ENCODE results near the gene FBXO11. TPM values are rescaled to one million over a fixed set of nuclear protein-coding genes. Genes with fewer than 3 reads are reported as not detected.

The FBXO11 gene
- total and polyA plus RNA-seq, 7 donors, result 13.4 to 71.7 (median 43.8) TPM

DNA sequence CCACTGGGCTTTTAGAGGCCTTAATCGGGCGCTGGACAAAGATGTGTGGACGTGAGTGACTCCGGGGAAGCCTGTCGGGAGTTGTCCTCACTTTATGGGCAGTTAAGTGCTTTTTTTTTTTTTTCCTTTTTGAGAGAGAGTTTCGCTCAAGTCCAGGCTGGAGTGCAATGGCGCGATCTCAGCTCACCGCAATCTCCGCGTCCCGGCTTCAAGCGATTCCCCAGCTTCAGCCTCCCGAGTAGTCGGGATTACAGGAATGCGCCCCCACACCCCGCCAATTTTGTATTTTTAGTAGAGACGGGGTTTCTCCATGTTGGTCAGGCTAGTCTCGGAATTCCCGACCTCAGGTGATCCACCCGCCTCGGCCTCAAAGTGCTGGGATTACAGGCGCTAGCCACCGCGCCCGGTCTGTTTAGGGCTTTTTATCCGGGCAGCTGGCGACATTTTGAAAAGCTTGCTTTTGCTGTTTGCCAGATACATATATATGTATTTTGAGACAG, 121.9 kb downstream of the FBXO11 start:
- no peak for DNase-seq
- Histone ChIP-seq H3K27ac (peak overlapping the region; percentile 95 to 98 (median 97)), H3K4me3 (peak overlapping the region; percentile 84 to 99 (median 90)), H3K36me3 (no peaks in the 10 kb centered on the region), H3K27me3 (no peaks in the 10 kb centered on the region), H3K9me3 (no peaks in the 10 kb centered on the region), H3K4me1 (peaks cover 0 to 31% (median 17%) of the 10 kb centered on the region in 4 donors)
- TF ChIP-seq POLR2A (IDR thresholded peaks at IDR 0.05) (no peak), EP300 (IDR thresholded peaks at IDR 0.05) (no peak), POLR2AphosphoS5 (IDR thresholded peaks at IDR 0.05) (no peak)
- TF ChIP-seq, protein P1, sequence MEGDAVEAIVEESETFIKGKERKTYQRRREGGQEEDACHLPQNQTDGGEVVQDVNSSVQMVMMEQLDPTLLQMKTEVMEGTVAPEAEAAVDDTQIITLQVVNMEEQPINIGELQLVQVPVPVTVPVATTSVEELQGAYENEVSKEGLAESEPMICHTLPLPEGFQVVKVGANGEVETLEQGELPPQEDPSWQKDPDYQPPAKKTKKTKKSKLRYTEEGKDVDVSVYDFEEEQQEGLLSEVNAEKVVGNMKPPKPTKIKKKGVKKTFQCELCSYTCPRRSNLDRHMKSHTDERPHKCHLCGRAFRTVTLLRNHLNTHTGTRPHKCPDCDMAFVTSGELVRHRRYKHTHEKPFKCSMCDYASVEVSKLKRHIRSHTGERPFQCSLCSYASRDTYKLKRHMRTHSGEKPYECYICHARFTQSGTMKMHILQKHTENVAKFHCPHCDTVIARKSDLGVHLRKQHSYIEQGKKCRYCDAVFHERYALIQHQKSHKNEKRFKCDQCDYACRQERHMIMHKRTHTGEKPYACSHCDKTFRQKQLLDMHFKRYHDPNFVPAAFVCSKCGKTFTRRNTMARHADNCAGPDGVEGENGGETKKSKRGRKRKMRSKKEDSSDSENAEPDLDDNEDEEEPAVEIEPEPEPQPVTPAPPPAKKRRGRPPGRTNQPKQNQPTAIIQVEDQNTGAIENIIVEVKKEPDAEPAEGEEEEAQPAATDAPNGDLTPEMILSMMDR (IDR thresholded peaks at IDR 0.05), result no peak
- WGBS, 2 donors, result 22 to 43% methylated on average over 28 of the region's 28 CpGs
- intact Hi-C loops (cut with DNase I), result loop anchor here (5.0 kb wide), 2 partner anchors 323 to 653 kb away; no protein-coding TSS in a partner anchor

DNA sequence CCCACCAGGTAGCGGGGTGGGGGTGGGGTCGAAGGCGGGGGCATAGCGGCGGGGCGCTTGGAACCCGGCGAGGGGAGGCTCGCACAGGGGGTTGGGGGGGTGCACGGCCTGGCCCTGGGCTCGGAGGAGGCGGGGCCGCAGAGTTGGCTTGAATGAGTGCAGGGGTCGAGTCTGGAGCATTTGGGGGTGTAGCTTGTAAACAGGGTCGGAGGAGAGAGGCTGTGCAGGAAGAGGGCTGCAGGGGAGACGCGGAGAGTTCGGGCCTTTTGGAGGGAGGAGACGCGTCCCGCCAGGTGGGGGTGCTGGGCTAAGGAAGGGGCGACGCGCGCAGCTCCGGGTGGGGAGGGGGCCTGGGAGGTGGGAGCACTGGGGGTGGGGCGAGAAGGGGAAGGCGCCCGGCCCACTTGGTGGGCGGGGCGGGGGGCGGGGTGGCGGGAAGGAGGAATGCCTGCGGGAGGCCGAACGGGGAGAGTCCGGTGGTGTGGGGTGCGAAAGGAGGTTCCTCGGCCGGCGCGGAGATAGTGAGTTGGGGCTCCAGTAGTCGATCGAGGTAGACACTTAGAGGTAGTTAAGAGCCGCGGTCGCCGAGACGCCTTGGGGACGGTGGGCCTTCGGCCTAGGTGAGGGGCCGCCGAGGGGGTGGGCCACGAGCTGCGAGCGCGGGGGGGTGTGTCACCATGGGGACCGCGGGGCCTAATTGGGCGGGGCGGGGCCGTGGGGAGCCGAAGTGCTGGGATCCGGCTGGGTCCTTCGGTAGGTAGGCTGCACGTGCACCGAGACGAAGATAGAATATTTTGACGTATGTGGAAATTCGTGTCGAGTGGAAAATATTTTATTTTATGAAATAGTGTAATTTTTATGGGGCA, 122.6 kb downstream of the FBXO11 start:
- Histone ChIP-seq H3K9me3 (no peaks in the 10 kb centered on the region), H3K4me1 (peaks cover 0 to 31% (median 17%) of the 10 kb centered on the region in 4 donors), H3K4me3 (peak overlapping the region; percentile 84 to 99 (median 90)), H3K27me3 (no peaks in the 10 kb centered on the region), H3K27ac (peak overlapping the region; percentile 95 to 98 (median 97)), H3K36me3 (no peaks in the 10 kb centered on the region)
- no peak for TF ChIP-seq POLR2A (IDR thresholded peaks at IDR 0.05)
- TF ChIP-seq, protein P1 (IDR thresholded peaks at IDR 0.05), result no peak
- no peak for TF ChIP-seq POLR2AphosphoS5 (IDR thresholded peaks at IDR 0.05)
- no peak for TF ChIP-seq EP300 (IDR thresholded peaks at IDR 0.05)
- DNase-seq, result peak; percentile 83
- 1% methylated on average over 70 to 71 of the region's 71 CpGs for WGBS, 2 donors
- intact Hi-C loops (cut with DNase I), result loop anchor here (1.0 to 5.0 kb wide), 3 partner anchors 123 to 654 kb away; partner anchors contain the start of gene FBXO11

DNA sequence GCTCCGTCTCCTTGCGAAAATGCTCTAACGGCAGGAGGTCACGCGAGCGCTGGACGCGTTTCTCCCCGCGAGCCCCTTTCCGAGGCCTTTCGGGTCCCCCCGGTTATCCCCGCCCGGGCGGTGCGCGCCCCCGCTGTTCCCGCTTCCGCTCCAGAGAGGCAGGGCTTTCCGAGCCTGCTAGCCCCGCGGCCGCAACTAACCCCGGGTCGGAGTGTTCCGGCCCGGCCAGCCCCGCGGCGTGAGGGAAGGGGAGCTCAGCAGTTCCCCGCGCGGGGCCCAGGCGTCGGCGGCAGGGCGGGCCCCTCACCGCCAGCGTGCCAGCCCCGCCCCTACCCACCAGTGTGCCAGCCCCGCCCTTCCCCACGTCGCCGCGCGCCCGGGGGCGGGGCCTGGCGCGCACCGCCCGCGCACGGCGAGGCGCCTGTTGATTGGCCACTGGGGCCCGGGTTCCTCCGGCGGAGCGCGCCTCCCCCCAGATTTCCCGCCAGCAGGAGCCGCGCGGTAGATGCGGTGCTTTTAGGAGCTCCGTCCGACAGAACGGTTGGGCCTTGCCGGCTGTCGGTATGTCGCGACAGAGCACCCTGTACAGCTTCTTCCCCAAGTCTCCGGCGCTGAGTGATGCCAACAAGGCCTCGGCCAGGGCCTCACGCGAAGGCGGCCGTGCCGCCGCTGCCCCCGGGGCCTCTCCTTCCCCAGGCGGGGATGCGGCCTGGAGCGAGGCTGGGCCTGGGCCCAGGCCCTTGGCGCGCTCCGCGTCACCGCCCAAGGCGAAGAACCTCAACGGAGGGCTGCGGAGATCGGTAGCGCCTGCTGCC, 123.4 kb downstream of the FBXO11 start, which contains the start of gene MSH6:
Gene MSH6 (plus strand): TSS at position 475 of the 815 bp plus-strand sequence. CDS start 89 bp downstream, at position 564.
- intact Hi-C loops (cut with DNase I), result loop anchor here (1.0 to 5.0 kb wide), 3 partner anchors 123 to 654 kb away; partner anchors contain the start of gene FBXO11
- no peaks in the 10 kb centered on the region for H3K36me3 ChIP-seq
- WGBS, 2 donors, result 0 to 1% methylated on average over 98 of the region's 98 CpGs

DNA sequence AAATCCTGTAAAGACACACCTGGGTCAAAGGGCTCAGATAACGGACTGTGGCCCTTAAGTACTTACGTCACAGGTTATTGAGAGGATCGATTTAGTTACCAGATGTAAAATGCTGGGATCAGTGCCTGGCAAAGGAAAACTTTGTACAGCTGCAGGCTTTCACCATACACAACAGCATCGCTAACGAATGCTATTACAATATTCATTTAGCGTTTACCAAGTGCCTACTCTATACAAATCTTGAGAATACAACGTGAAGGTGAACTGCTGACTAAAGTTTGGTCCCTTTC, 124.0 kb downstream of the FBXO11 start:
- intact Hi-C loops (cut with DNase I), result loop anchor here (5.0 kb wide), 2 partner anchors 325 to 655 kb away; no protein-coding TSS in a partner anchor
- TF ChIP-seq, protein P1 (IDR thresholded peaks at IDR 0.05), result no peak
- TF ChIP-seq EP300 (IDR thresholded peaks at IDR 0.05) (no peak), POLR2AphosphoS5 (IDR thresholded peaks at IDR 0.05) (no peak)
- peak overlapping the region; percentile 84 to 99 (median 90) for H3K4me3 ChIP-seq
- H3K27me3 ChIP-seq, result no peaks in the 10 kb centered on the region
- DNase-seq, result no peak
- H3K4me1 ChIP-seq, result peaks cover 0 to 31% (median 17%) of the 10 kb centered on the region in 4 donors
- H3K27ac ChIP-seq, result peak overlapping the region; percentile 95 to 98 (median 97)
- H3K36me3 ChIP-seq, result no peaks in the 10 kb centered on the region
- 3 to 7% methylated on average over 7 of the region's 7 CpGs for WGBS, 2 donors
- H3K9me3 ChIP-seq, result no peaks in the 10 kb centered on the region

More for the DNA sequence above, 123.4 kb downstream of the FBXO11 start, which contains the start of gene MSH6:
- peak within 1 kb of the TSS; percentile 95 to 98 (median 97) for H3K27ac ChIP-seq
- peak within 1 kb of the TSS; percentile 84 to 99 (median 90) for H3K4me3 ChIP-seq
- TF ChIP-seq POLR2A (IDR thresholded peaks at IDR 0.05), result peak; percentile 70 to 77
- TF ChIP-seq, protein P1 (IDR thresholded peaks at IDR 0.05), result no peak
- peak; percentile 95 to 97 (median 96) for TF ChIP-seq POLR2AphosphoS5 (IDR thresholded peaks at IDR 0.05)
- DNase-seq, result peak; percentile 93
- peaks cover 0 to 31% (median 17%) of the 10 kb centered on the region in 4 donors for H3K4me1 ChIP-seq
- no peaks in the 10 kb centered on the region for H3K9me3 ChIP-seq
- H3K27me3 ChIP-seq, result no peaks in the 10 kb centered on the region

All from sigmoid colon (tissue), 7 donors.